ENCODE measurements around the gene HESX1.

Gene HESX1

DNA sequence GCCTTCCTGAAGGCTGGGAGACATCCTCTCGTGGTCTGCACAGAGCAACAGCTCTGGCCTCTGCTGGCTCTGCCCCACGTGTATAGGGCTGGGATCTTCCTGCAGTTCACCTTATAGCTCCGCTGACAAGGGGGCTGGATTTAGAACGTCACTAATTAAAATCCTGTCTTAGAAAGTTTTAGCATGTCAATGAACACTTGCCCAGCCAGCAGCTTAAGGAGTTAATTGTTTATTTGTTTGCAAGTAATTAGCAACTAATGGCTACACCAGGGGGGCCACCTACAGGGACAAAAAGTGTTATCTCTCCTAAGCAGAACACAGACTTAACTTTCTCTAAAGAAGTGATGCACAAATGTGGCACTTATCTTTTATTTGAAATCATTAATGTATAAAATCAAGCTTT is at the start of gene HESX1:
Gene HESX1 (minus strand): TSS at position 84 of the 403 bp plus-strand sequence. CDS start 60 bp downstream, at position 24.
- peaks cover 6% of the 10 kb centered on the region for H3K27me3 Mint-ChIP-seq
- DNase-seq: no peak
- no peaks in the 10 kb centered on the region for H3K9me3 Mint-ChIP-seq
- ATAC-seq: no peak
- no peak within 1 kb of the TSS for H3K4me3 Mint-ChIP-seq
- no peaks in the 10 kb centered on the region for H3K4me1 Mint-ChIP-seq
- no peak within 1 kb of the TSS for H3K27ac Mint-ChIP-seq
- no peaks in the 10 kb centered on the region for H3K36me3 Mint-ChIP-seq (ENCODE audit: low read depth)

DNA sequence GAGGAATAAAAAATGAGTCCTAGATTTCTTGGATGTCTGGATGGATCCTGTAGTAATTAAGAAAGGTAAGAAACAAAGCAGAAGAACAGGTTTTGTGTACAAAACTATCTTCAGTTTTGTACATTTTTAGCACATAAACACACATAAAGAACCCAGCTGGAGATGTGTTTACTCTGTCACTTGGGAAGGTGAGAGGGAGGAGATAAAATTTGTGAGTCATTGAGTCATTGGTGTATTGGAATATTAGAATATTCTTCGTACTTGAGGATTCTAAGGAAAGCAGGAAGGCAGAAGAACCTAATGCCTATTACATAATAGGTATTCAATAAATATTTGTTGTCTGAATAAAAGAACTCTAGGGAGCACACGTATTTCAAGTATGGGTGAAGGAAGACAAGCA is 45.2 kb upstream of the HESX1 start:
- no peak overlapping the region for H3K4me3 Mint-ChIP-seq
- no peaks in the 10 kb centered on the region for H3K4me1 Mint-ChIP-seq
- H3K36me3 Mint-ChIP-seq (ENCODE audit: low read depth): peaks cover 22% of the 10 kb centered on the region
- H3K27ac Mint-ChIP-seq: no peak overlapping the region
- no peak for ATAC-seq
- no peak for DNase-seq
- no peaks in the 10 kb centered on the region for H3K27me3 Mint-ChIP-seq
- no peaks in the 10 kb centered on the region for H3K9me3 Mint-ChIP-seq

DNA sequence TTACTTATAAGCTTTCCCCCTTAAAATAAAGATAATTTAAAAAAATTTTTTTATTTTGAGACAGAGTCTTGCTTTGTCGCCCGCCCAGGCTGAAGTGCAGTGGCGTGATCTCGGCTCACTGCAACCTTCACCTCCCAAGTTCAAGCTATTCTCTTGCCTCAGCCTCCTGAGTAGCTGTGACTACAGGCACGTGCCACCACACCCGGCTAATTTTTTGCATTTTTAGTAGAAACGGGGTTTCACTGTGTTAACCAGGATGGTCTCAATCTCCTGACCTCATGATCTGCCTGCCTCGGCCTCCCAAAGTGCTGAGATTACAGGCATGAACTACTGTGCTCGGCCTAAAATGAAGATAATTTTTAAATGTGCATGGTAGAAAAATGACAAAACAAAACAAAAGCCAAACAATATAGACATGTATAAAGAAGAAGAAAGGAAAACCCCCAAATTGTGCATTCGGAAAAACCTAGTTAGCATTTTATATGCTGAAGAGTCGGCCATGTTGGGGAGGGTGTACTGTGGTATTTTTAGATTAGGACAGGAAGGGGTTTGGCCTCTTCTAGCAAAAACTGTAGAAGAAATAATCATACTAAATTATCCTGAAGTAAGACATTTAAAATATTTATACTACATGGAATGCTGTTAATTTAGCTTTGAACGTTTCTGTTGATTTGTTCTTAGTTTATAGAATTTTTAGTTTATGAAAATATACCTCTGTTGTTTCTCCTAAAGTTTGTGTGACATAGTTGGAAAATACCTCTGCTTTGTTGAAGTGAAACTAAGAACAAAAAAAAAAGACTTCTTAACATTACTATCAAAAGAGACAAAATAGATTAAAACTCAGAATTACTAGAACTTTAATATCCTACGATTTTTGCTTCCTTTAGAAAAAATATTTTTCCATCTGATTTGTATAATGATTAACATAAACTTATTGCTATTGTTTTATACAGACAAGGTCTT is 35.1 kb upstream of the HESX1 start:
- Mint-ChIP-seq H3K4me1 (peaks cover 28% of the 10 kb centered on the region), H3K27me3 (no peaks in the 10 kb centered on the region), H3K27ac (peak overlapping the region; percentile 29), H3K9me3 (no peaks in the 10 kb centered on the region), H3K4me3 (no peak overlapping the region), H3K36me3 (ENCODE audit: low read depth) (peaks cover 19% of the 10 kb centered on the region)
- DNase-seq (no peak), ATAC-seq (no peak)

DNA sequence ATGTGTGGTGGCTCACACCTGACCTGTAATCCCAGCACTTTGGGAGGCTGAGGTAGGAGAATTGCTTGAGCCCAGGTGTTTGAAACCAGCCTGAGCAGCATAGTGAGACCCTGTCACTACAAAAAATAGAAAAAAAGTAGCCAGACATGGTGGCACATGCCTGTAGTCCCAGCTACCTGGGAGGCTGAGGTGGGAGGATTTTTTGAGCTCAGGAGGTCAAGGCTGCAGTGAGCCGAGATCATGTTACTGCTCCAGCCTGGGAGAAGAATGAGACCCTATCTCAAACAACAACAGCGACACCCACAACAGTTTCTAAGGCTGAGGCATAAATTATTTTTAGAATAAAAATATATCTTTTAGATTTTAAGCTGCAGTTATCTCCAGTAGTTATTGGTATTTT is 34.0 kb upstream of the HESX1 start:
- no peak overlapping the region for H3K4me3 Mint-ChIP-seq
- no peak for ATAC-seq
- no peaks in the 10 kb centered on the region for H3K27me3 Mint-ChIP-seq

DNA sequence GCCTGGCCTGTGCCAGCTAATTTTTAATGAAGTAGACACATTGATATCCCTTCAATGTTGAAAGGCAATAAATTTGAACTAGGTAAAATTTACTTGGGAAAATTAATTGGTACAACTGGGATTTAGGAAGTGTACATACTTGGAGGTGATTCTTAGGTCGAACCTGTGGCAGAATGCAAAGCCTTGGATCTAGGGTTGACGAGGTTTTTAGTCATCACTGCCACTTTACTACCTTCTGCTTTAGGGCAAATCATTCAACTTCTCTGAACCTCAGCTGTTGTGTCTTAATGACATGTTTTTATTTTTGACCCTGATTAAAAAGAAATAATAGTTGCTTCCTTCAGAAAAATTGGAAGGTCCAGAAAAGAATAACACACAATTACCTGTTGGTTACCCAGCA is 30.2 kb upstream of the HESX1 start:
- no peak overlapping the region for H3K27ac Mint-ChIP-seq
- H3K27me3 Mint-ChIP-seq: no peaks in the 10 kb centered on the region
- H3K4me1 Mint-ChIP-seq: peaks cover 45% of the 10 kb centered on the region
- peaks cover 3% of the 10 kb centered on the region for H3K36me3 Mint-ChIP-seq (ENCODE audit: low read depth)
- no peak overlapping the region for H3K4me3 Mint-ChIP-seq
- H3K9me3 Mint-ChIP-seq: no peaks in the 10 kb centered on the region
- ATAC-seq: no peak
- no peak for DNase-seq

More for the DNA sequence above, 34.0 kb upstream of the HESX1 start:
- Mint-ChIP-seq H3K27ac (no peak overlapping the region), H3K4me1 (peaks cover 38% of the 10 kb centered on the region), H3K36me3 (ENCODE audit: low read depth) (peaks cover 13% of the 10 kb centered on the region), H3K9me3 (no peaks in the 10 kb centered on the region)
- no peak for DNase-seq

DNA sequence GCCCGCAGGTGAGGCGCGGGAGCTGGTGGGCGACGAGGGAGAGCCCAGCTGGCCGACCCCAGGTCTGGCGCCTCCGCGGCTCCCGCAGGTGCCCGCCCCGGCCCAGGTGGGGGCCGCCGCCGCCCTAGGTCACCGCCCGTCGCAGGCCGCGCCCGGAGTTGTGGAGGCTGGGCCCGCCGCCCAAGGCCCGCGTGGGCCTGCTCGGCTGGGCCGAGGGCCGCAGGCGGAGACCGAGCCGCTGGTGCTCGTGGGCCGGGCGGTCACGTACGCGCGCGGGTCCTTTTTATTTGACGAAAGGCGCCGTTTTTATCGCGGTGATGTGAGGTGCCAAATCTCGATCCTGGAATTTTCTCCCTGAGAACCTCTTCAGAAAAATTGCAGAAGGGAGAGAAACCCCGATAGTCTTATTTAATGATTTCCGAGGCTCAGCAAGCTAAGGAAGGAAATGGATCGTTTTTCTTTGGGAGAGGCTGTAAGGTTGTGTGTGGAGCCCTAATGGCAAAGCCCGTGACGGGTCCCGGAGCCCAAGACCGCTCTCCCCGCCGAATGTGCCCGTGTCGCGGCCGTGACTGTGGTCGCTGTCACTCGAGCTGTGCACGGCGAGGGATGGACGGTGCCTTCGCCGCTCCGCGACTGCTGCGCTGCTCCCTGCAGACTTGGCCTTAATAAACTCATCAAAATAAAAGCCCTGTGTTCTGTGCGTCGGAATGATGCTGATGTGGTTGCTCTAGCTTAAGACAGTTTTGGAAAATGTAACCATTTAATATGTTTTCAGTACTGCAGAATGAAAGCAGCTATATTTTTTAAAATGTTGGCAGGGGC is 28.4 kb upstream of the HESX1 start:
- Mint-ChIP-seq H3K27ac (peak overlapping the region; percentile 49), H3K9me3 (no peaks in the 10 kb centered on the region), H3K36me3 (ENCODE audit: low read depth) (peaks cover 3% of the 10 kb centered on the region), H3K27me3 (no peaks in the 10 kb centered on the region), H3K4me1 (peaks cover 37% of the 10 kb centered on the region), H3K4me3 (peak overlapping the region; percentile 84)
- DNase-seq (peak; percentile 47), ATAC-seq (peak; percentile 49)

DNA sequence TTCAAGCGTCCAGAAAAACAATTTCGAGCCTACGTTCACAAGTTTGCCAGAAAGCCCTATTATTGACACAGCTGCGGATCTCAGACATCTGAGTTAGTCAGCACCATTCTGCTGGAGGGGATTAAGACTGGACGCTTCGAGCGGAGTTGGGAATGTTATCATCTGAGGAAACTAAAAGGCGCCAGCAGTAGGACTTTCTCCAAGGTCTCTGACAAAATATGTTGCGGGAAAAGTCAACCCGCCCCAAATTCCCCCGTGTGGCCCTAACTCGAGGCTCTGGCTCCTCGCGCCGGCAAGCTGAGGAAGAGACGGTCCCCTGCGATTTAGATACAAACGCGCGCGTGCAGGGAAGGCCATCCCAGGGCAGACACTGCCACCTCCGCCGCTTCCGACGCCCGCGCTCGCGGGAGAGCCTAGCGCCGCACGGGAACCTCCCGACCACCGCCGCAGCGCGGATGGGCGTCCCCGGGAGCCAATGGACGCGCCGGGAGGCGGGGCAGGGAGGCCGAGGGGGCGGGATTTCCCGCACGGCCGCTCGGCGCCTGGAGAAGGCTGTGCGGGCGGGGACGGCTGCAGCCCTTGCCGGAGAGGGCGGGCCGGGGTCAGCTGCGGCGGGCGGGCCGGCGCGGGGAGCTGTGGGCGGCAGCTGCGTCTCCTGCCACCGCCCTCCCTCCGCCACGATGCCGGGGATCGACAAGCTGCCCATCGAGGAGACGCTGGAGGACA is 27.6 kb upstream of the HESX1 start, which contains the start of gene APPL1:
Gene APPL1 (plus strand): TSS at position 526 of the 726 bp plus-strand sequence. CDS start 155 bp downstream, at position 681.
- DNase-seq (peak; percentile 94), ATAC-seq (peak; percentile 95)
- Mint-ChIP-seq H3K9me3 (no peaks in the 10 kb centered on the region), H3K27me3 (no peaks in the 10 kb centered on the region), H3K27ac (peak within 1 kb of the TSS; percentile 49), H3K4me3 (peak within 1 kb of the TSS; percentile 84), H3K36me3 (ENCODE audit: low read depth) (peaks cover 3% of the 10 kb centered on the region), H3K4me1 (peaks cover 34% of the 10 kb centered on the region)

DNA sequence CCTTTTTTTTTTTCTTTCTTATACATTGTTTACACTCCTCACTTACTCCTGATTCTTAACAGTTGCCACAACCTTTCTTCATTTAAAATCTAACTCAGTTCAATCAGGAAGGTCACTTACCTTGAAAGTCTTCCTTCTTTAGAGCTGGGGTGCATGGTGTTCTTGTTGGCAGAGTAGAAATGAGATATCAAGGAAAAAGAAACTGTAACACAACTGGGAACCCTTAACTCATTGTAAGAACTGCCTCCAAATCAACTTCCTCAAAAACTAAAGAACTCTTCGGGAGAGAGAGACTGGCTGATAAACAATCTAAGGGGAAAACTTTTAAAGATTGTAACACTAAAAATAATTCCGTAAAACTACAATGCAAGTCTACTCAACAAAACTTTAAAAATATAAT is 26.4 kb upstream of the HESX1 start:
- Mint-ChIP-seq H3K9me3 (no peaks in the 10 kb centered on the region), H3K27me3 (no peaks in the 10 kb centered on the region), H3K36me3 (ENCODE audit: low read depth) (peaks cover 3% of the 10 kb centered on the region), H3K4me3 (no peak overlapping the region), H3K27ac (no peak overlapping the region), H3K4me1 (peaks cover 31% of the 10 kb centered on the region)
- DNase-seq (no peak), ATAC-seq (no peak)

DNA sequence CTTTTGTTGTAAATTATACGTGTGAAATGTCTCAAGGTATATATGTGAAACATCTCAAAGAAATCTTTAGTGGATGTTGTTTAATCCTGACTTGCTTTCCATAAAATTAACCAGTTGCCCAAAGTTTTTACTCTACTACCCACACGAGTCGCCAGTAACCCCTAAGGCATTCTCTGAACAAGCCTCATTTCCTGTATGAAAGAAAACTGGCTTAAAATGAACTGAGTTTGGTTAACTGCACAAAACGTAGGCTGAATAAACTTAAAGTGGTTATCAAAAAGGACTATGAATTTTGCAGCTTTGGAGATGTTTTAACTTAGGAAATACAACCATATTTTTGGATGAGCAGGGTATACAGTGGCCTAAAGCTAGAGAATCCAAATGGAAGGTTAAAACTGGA is 25.1 kb upstream of the HESX1 start:
- Mint-ChIP-seq H3K4me1 (peaks cover 24% of the 10 kb centered on the region), H3K27ac (no peak overlapping the region), H3K4me3 (no peak overlapping the region), H3K27me3 (no peaks in the 10 kb centered on the region), H3K9me3 (no peaks in the 10 kb centered on the region), H3K36me3 (ENCODE audit: low read depth) (peaks cover 1% of the 10 kb centered on the region)
- ATAC-seq (no peak), DNase-seq (no peak)

DNA sequence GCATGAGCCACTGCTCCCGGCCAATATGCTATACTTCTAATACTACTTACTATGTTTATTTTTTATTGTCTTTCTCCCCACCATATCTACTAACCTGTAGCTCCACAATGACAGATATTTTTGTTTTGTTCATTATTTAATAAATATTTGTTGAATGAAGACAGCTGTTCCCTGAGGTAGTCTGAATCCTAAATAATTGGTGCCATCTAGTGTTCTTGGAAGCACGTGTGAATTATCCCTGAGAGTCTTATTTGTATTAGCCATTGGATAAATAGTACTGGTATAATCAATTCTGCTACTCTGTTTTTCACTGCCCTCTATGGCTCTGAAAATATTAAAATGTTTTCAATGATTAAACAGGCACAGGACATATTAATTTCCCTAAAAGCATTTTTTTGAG is 22.1 kb upstream of the HESX1 start:
- no peak overlapping the region for H3K4me3 Mint-ChIP-seq
- H3K27ac Mint-ChIP-seq: no peak overlapping the region
- no peaks in the 10 kb centered on the region for H3K36me3 Mint-ChIP-seq (ENCODE audit: low read depth)
- no peaks in the 10 kb centered on the region for H3K27me3 Mint-ChIP-seq
- H3K4me1 Mint-ChIP-seq: peaks cover 7% of the 10 kb centered on the region
- DNase-seq (no peak), ATAC-seq (no peak)
- no peaks in the 10 kb centered on the region for H3K9me3 Mint-ChIP-seq

DNA sequence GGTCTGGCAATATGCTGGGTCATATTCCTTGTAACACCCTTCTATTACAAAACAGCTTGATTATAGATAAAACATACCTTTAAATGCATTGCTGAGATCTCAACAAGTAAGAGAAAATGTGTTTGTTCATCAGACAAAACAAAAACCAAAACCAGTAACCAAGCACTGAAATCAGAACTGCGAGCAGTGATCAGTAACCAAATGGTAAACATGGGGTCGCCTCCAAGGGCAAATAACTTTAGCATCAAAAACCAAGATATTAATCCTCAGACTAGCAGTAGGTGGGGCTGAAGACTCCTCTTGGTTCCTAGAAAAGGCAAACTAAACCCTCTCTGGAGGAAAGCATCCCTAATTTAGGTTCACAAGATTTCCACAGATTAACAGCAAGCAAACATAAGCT is 6.6 kb upstream of the HESX1 start:
- ATAC-seq (no peak), DNase-seq (no peak)
- H3K27me3 Mint-ChIP-seq: no peaks in the 10 kb centered on the region
- H3K9me3 Mint-ChIP-seq: no peaks in the 10 kb centered on the region
- no peak overlapping the region for H3K4me3 Mint-ChIP-seq
- H3K4me1 Mint-ChIP-seq: no peaks in the 10 kb centered on the region
- H3K36me3 Mint-ChIP-seq (ENCODE audit: low read depth): no peaks in the 10 kb centered on the region
- no peak overlapping the region for H3K27ac Mint-ChIP-seq

DNA sequence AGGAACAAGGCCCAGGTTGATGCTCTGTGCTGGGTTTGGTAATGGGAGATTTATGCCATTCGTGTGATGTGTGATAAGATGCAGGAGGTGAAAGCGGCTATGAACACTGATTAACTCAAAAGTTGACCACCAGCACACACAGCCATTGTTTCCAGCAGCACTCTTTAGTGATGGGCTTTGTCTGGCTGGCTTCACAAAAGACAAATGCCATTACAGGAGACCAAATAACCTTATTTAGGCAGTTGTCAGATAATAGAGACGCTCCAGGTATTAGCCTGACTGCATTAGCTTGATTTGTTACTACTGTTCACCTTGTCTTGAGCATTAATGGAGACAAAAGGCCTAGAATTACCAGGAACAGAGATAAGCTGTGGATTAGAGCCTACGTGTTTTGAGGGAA is 5.1 kb downstream of the HESX1 start:
- H3K27ac Mint-ChIP-seq: no peak overlapping the region
- no peak overlapping the region for H3K4me3 Mint-ChIP-seq
- H3K9me3 Mint-ChIP-seq: no peaks in the 10 kb centered on the region
- ATAC-seq: no peak
- H3K27me3 Mint-ChIP-seq: peaks cover 8% of the 10 kb centered on the region
- DNase-seq: no peak
- no peaks in the 10 kb centered on the region for H3K36me3 Mint-ChIP-seq (ENCODE audit: low read depth)
- no peaks in the 10 kb centered on the region for H3K4me1 Mint-ChIP-seq

DNA sequence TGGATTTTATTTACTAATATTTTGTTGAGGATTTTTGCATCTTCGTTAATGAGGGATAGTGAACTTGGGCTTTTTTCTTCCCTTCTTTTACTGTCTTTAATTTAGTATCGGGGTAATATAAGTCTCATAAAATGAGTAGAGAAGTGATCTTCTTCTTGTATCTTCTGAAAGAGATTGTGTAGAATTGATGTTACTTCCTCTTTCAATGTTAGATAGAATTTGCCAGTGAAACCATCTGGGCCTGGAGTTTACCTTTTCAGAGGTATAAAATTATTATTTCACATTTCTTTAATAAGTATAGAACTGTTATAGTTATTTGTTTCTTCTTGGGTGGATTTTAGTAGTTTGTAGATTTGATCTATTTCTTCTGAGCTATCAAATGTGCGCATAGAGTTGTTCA is 7.8 kb downstream of the HESX1 start:
- DNase-seq (no peak), ATAC-seq (no peak)
- Mint-ChIP-seq H3K4me1 (no peaks in the 10 kb centered on the region), H3K36me3 (ENCODE audit: low read depth) (no peaks in the 10 kb centered on the region), H3K4me3 (no peak overlapping the region), H3K27me3 (peaks cover 8% of the 10 kb centered on the region), H3K27ac (no peak overlapping the region), H3K9me3 (no peaks in the 10 kb centered on the region)

DNA sequence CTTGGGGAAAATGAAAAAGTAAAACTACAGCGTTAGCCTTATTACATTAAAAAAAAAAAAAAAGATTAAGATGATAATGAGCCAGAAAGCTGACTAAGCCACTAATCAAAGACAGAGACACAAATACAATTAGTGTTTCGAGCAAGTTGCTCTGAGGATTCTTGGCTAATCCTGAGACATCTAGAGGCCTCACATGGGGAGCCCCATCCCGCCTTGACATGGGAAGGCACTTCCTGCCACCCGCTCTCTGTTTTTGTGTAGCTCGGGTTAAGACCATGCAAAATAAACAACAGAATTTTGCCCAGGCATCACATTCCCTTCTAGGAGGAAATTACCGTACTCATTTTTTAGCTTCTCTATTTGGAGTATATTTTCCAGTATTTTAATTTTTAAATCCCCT is 15.3 kb downstream of the HESX1 start:
- no peak for DNase-seq
- no peak for ATAC-seq
- no peaks in the 10 kb centered on the region for H3K36me3 Mint-ChIP-seq (ENCODE audit: low read depth)
- no peaks in the 10 kb centered on the region for H3K27me3 Mint-ChIP-seq
- no peaks in the 10 kb centered on the region for H3K4me1 Mint-ChIP-seq
- H3K4me3 Mint-ChIP-seq: no peak overlapping the region
- no peak overlapping the region for H3K27ac Mint-ChIP-seq
- no peaks in the 10 kb centered on the region for H3K9me3 Mint-ChIP-seq
